ENCODE results near the gene YPEL4. TPM values are rescaled to one million over a fixed set of nuclear protein-coding genes. Genes with fewer than 3 reads are reported as not detected.
"Not testable (repeated sequence)": the region's sequence is repeated elsewhere in the genome, so short reads cannot be mapped to it uniquely, and the experiment has no call there.

Gene YPEL4
- total and polyA plus RNA-seq, 4 experiments from 2014 or later = 0.23 to 12.6 (median 11.8) TPM; not detected in 1

GRCh38 chr11:57652662-57653061 is 3.0 kb upstream of the YPEL4 start:
- Histone ChIP-seq H3K27ac (ENCODE audit: low read depth, low read length) (no peak overlapping the region), H3K4me1 (ENCODE audit: insufficient read depth, low read length) (peaks cover 24% of the 10 kb centered on the region), H3K27me3 (ENCODE audit: insufficient read depth, low read length) (peaks cover 12% of the 10 kb centered on the region), H3K4me3 (ENCODE audit: low read length in 2 of 2) (no peak overlapping the region), H3K9me3 (ENCODE audit: control insufficient read depth in 1 of 2, low read length in 2 of 2) (no peaks in the 10 kb centered on the region), H3K36me3 (ENCODE audit: insufficient read depth, low read length) (no peaks in the 10 kb centered on the region)
- H3K4me3 Mint-ChIP-seq = peak overlapping the region; percentile 36 to 80 (median 62)
- peaks cover 7 to 16% of the 10 kb centered on the region in 2 donors for H3K27me3 Mint-ChIP-seq
- H3K27ac Mint-ChIP-seq = peak overlapping the region; percentile 60 to 88 (median 75)
- POLR2A ChIA-PET (ENCODE audit: partially characterized antibody) = interaction anchor here (1.5 to 1.6 kb wide), 2 partner anchors 14 to 85 kb away, joined by 3 to 4 read pairs; partner anchors contain the start of gene UBE2L6
- H3K36me3 Mint-ChIP-seq = peaks cover 0 to 5% of the 10 kb centered on the region in 2 donors
- CTCF ChIA-PET (ENCODE audit: partially characterized antibody) = interaction anchor here (1.5 to 2.1 kb wide), 6 partner anchors 8 to 148 kb away, joined by 3 to 8 read pairs (median 6); partner anchors contain the start of gene UBE2L6
- H3K9me3 Mint-ChIP-seq = peaks cover 0 to 2% (median 0%) of the 10 kb centered on the region in 8 donors
- no peak for DNase-seq
- H3K4me1 Mint-ChIP-seq = peaks cover 19 to 58% (median 30%) of the 10 kb centered on the region in 4 donors
- intact Hi-C loops (cut with micrococcal nuclease) = no loop called here

- peaks cover 24% of the 10 kb centered on the region for H3K4me1 ChIP-seq (ENCODE audit: insufficient read depth, low read length)
- ChIA-PET CTCF (ENCODE audit: partially characterized antibody) (interaction anchor here (1.2 to 2.1 kb wide), 7 partner anchors 8 to 159 kb away, joined by 3 to 8 read pairs (median 5); partner anchors contain the start of gene UBE2L6), POLR2A (ENCODE audit: partially characterized antibody) (interaction anchor here (1.2 to 1.6 kb wide), 3 partner anchors 14 to 85 kb away, joined by 3 to 4 read pairs (median 4); partner anchors contain the start of gene UBE2L6)
- intact Hi-C loops (cut with micrococcal nuclease); H3K36me3 Mint-ChIP-seq; H3K4me3 ChIP-seq (ENCODE audit: low read length in 2 of 2); H3K9me3 Mint-ChIP-seq; H3K9me3 ChIP-seq (ENCODE audit: control insufficient read depth in 1 of 2, low read length in 2 of 2); H3K27ac ChIP-seq (ENCODE audit: low read depth, low read length); H3K36me3 ChIP-seq (ENCODE audit: insufficient read depth, low read length): not testable (repeated sequence)
- peak in 3 of 5 donors; percentile 36 to 68 (median 51) for DNase-seq
- Mint-ChIP-seq H3K4me1 (peaks cover 16 to 58% (median 30%) of the 10 kb centered on the region in 4 donors), H3K4me3 (peak overlapping the region; percentile 36 to 80 (median 62)), H3K27me3 (peaks cover 12 to 19% of the 10 kb centered on the region in 2 donors), H3K27ac (peak overlapping the region; percentile 60 to 88 (median 75))
- peaks cover 16% of the 10 kb centered on the region for H3K27me3 ChIP-seq (ENCODE audit: insufficient read depth, low read length)
These were observed 2.5 kb upstream of the YPEL4 start for GRCh38 chr11:57652230-57652629.

GRCh38 chr11:57651408-57651807 is 1.7 kb upstream of the YPEL4 start:
- CTCF ChIA-PET (ENCODE audit: partially characterized antibody) = interaction anchor here (0.6 to 2.1 kb wide), 7 partner anchors 9 to 158 kb away, joined by 3 to 8 read pairs (median 5); partner anchors contain the start of gene UBE2L6
- Mint-ChIP-seq H3K36me3 (peaks cover 0 to 2% of the 10 kb centered on the region in 2 donors), H3K4me1 (peaks cover 15 to 58% (median 32%) of the 10 kb centered on the region in 4 donors), H3K27ac (peak overlapping the region in 6 of 7 donors; percentile 30 to 99 (median 66)), H3K4me3 (no peak overlapping the region), H3K27me3 (peaks cover 20 to 27% of the 10 kb centered on the region in 2 donors), H3K9me3 (no peaks in the 10 kb centered on the region)
- no peaks in the 10 kb centered on the region for H3K36me3 ChIP-seq (ENCODE audit: insufficient read depth, low read length)
- DNase-seq = no peak
- H3K27me3 ChIP-seq (ENCODE audit: insufficient read depth, low read length) = peaks cover 24% of the 10 kb centered on the region
- intact Hi-C loops (cut with micrococcal nuclease) = no loop called here
- H3K4me1 ChIP-seq (ENCODE audit: insufficient read depth, low read length) = peaks cover 18% of the 10 kb centered on the region
- POLR2A ChIA-PET (ENCODE audit: partially characterized antibody) = interaction anchor here (1.2 to 1.6 kb wide), 2 partner anchors 17 to 84 kb away, joined by 3 to 4 read pairs; partner anchors contain the start of gene UBE2L6
- H3K27ac ChIP-seq (ENCODE audit: low read depth, low read length) = no peak overlapping the region
- no peaks in the 10 kb centered on the region for H3K9me3 ChIP-seq (ENCODE audit: control insufficient read depth in 1 of 2, low read length in 2 of 2)
- no peak overlapping the region for H3K4me3 ChIP-seq (ENCODE audit: low read length in 2 of 2)

DNA sequence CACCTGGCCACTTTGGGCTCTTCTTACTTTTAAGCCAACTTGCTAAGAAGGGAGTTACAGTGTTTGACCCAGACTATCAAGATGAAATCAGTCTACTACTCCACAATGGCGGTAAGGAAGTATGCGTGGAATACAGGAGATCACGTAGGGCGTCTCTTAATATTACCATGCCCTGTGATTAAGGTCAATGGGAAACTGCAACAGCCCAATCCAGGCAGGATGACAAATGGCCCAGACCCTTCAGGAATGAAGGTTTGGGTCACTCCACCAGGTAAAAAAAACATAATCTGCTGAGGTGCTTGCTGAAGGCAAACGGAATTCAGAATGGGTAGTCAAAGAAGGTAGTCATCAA is 1.0 kb upstream of the YPEL4 start:
- no peaks in the 10 kb centered on the region for H3K36me3 ChIP-seq (ENCODE audit: insufficient read depth, low read length)
- H3K27ac ChIP-seq (ENCODE audit: low read depth, low read length) = no peak overlapping the region
- H3K27me3 ChIP-seq (ENCODE audit: insufficient read depth, low read length) = peaks cover 31% of the 10 kb centered on the region
- H3K9me3 ChIP-seq (ENCODE audit: control insufficient read depth in 1 of 2, low read length in 2 of 2) = no peaks in the 10 kb centered on the region
- Mint-ChIP-seq H3K36me3 (peaks cover 0 to 2% of the 10 kb centered on the region in 2 donors), H3K27ac (peak overlapping the region; percentile 54 to 99 (median 91)), H3K4me3 (peak overlapping the region in 2 of 8 donors; percentile 8 to 36), H3K9me3 (no peaks in the 10 kb centered on the region), H3K4me1 (peaks cover 15 to 59% (median 31%) of the 10 kb centered on the region in 4 donors), H3K27me3 (peaks cover 25 to 34% of the 10 kb centered on the region in 2 donors)
- no peak overlapping the region for H3K4me3 ChIP-seq (ENCODE audit: low read length in 2 of 2)
- intact Hi-C loops (cut with micrococcal nuclease) = loop anchor here (1.0 kb wide), 1 partner anchor 17 kb away; no protein-coding TSS in a partner anchor
- ChIA-PET POLR2A (ENCODE audit: partially characterized antibody) (no interaction called here), CTCF (ENCODE audit: partially characterized antibody) (interaction anchor here (1.4 to 1.6 kb wide), 2 partner anchors 10 to 150 kb away, joined by 3 to 6 read pairs; no protein-coding TSS in a partner anchor)
- peaks cover 18% of the 10 kb centered on the region for H3K4me1 ChIP-seq (ENCODE audit: insufficient read depth, low read length)
- DNase-seq = no peak

- no peaks in the 10 kb centered on the region for H3K9me3 Mint-ChIP-seq
- Histone ChIP-seq H3K27ac (ENCODE audit: low read depth, low read length) (no peak overlapping the region), H3K27me3 (ENCODE audit: insufficient read depth, low read length) (peaks cover 37% of the 10 kb centered on the region), H3K36me3 (ENCODE audit: insufficient read depth, low read length) (no peaks in the 10 kb centered on the region), H3K4me3 (ENCODE audit: low read length in 2 of 2) (peak overlapping the region; percentile 37 to 55), H3K4me1 (ENCODE audit: insufficient read depth, low read length) (peaks cover 22% of the 10 kb centered on the region), H3K9me3 (ENCODE audit: control insufficient read depth in 1 of 2, low read length in 2 of 2) (no peaks in the 10 kb centered on the region)
- DNase-seq = peak in 1 of 5 donors; percentile 55
- H3K27me3 Mint-ChIP-seq = peaks cover 29 to 46% of the 10 kb centered on the region in 2 donors
- peak overlapping the region; percentile 83 to 94 (median 86) for H3K4me3 Mint-ChIP-seq
- intact Hi-C loops (cut with micrococcal nuclease) = loop anchor here (1.0 to 10.0 kb wide), 2 partner anchors 8 to 876 kb away; partner anchors contain the start of gene CLP1
- CTCF ChIA-PET (ENCODE audit: partially characterized antibody) = interaction anchor here (0.7 to 3.8 kb wide), 8 partner anchors 8 to 191 kb away, joined by 3 to 16 read pairs (median 4); partner anchors contain the start of gene UBE2L6
- H3K4me1 Mint-ChIP-seq = peaks cover 18 to 59% (median 31%) of the 10 kb centered on the region in 4 donors
- H3K36me3 Mint-ChIP-seq = peaks cover 0 to 2% of the 10 kb centered on the region in 2 donors
- peak overlapping the region; percentile 92 to 99 (median 95) for H3K27ac Mint-ChIP-seq
- POLR2A ChIA-PET (ENCODE audit: partially characterized antibody) = interaction anchor here (0.7 to 2.4 kb wide), 9 partner anchors 8 to 1493 kb away, joined by 3 to 14 read pairs (median 5); partner anchors contain the start of genes FAM111A, SELENOH, UBE2L6 and ZDHHC5
These were observed 644 bp downstream of the YPEL4 start for GRCh38 chr11:57648801-57649735.

DNA sequence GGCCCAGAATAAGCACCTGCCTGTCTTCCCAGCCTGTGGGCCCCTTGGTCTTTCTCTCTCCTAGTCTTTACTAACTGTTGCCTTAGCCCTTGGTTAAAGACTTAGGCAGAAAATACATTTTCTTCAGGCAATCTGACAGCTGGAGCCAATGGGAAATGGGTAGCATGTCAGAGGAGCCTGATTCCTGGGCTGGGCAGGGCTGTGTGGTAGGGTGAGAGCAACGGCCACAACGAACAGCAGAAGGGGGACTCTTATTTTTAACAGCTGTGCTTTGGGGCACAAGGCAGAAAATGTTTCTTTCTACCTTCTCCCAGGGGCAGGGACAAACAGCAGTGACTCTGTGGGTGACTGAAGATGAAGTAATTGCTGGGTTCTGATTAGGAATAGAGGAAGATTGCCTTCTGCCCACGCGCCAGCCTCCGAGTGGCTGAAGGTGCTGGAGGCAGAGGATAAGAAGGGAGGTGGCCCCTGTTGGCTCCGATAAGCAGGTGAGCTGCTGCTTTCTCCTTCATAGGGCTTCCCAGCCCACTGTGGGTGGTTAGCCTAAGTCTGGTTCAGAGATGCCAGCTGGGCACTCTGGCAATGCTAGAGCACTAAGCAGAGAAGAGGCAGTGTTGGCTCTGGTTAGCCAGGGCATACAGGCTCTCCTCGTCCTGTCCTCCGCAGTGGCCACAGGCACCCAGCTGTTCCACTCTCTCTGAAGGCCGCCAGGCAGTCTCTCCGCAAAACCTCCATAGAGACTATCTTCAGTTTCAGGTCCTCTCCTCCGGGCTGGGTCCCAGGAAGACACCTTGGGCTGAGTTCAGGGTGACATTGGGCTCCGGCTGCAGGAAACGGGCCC is 1.5 kb downstream of the YPEL4 start:
- Histone ChIP-seq H3K36me3 (ENCODE audit: insufficient read depth, low read length) (no peaks in the 10 kb centered on the region), H3K4me1 (ENCODE audit: insufficient read depth, low read length) (peaks cover 22% of the 10 kb centered on the region), H3K4me3 (ENCODE audit: low read length in 2 of 2) (no peak overlapping the region), H3K9me3 (ENCODE audit: control insufficient read depth in 1 of 2, low read length in 2 of 2) (no peaks in the 10 kb centered on the region), H3K27me3 (ENCODE audit: insufficient read depth, low read length) (peaks cover 37% of the 10 kb centered on the region), H3K27ac (ENCODE audit: low read depth, low read length) (no peak overlapping the region)
- Mint-ChIP-seq H3K9me3 (no peaks in the 10 kb centered on the region), H3K27ac (peak overlapping the region in 6 of 7 donors; percentile 82 to 99 (median 95)), H3K4me1 (peaks cover 20 to 57% (median 30%) of the 10 kb centered on the region in 4 donors), H3K36me3 (peaks cover 0 to 2% of the 10 kb centered on the region in 2 donors), H3K27me3 (peaks cover 32 to 46% of the 10 kb centered on the region in 2 donors), H3K4me3 (peak overlapping the region; percentile 83 to 94 (median 86))
- CTCF ChIA-PET (ENCODE audit: partially characterized antibody) = interaction anchor here (1.1 to 3.8 kb wide), 5 partner anchors 17 to 190 kb away, joined by 3 to 16 read pairs (median 5); partner anchors contain the start of gene UBE2L6
- POLR2A ChIA-PET (ENCODE audit: partially characterized antibody) = interaction anchor here (0.7 to 2.4 kb wide), 7 partner anchors 9 to 1494 kb away, joined by 3 to 14 read pairs (median 5); partner anchors contain the start of genes FAM111A, UBE2L6 and ZDHHC5
- intact Hi-C loops (cut with micrococcal nuclease) = loop anchor here (10.0 kb wide), 1 partner anchor 877 kb away; no protein-coding TSS in a partner anchor
- no peak for DNase-seq

Data from CD4-positive, alpha-beta memory T cell (primary cell).